Breast epithelium (tissue), 4 donors: ENCODE results near the gene KCNJ12. TPM values are rescaled to one million over a fixed set of nuclear protein-coding genes. Genes with fewer than 3 reads are reported as not detected.

Source experiments
- DNase-seq, 2 donors: peaks; one replicate each; pipeline ENCODE4 v3.0.0-alpha.2; 2019; ENCODE audit warnings: low spot score in 2 of 2
- H3K27ac ChIP-seq, 2 donors: fragments of 200-600 bp; sonication (generic) in 1 of 2; one replicate each; pipeline ENCODE4 v1.5.1; 2016 to 2019; ENCODE audit warnings: mild to moderate bottlenecking in 1 of 2
- H3K27me3 ChIP-seq, 2 donors: fragments of 200-600 bp; sonication (generic) in 1 of 2; one replicate each; pipeline versions ENCODE4 v1.5.1 to v1.6.0; 2017 to 2019; ENCODE audit warnings: control low read depth in 1 of 2, mild to moderate bottlenecking in 1 of 2
- H3K36me3 ChIP-seq: fragments of 200-600 bp; one replicate; pipeline ENCODE4 v1.5.1; 2019
- H3K4me1 ChIP-seq, 2 donors: fragments of 200-600 bp; sonication (generic); one replicate each; pipeline ENCODE4 v1.5.1; 2016 to 2019; ENCODE audit warnings: control low read depth in 1 of 2
- H3K4me3 ChIP-seq, 3 donors: fragments of 200-600 bp; sonication (generic); 1 replicate in 2 of 3; 2 replicates in 1 of 3; pipeline ENCODE4 v1.5.1; 2016 to 2019; ENCODE audit warnings: mild to moderate bottlenecking in 3 of 3, moderate library complexity in 2 of 3
- H3K9me3 ChIP-seq, 2 donors: fragments of 200-600 bp; sonication (generic) in 1 of 2; one replicate each; pipeline ENCODE4 v1.5.1; 2016 to 2019; ENCODE audit warnings: control low read depth in 1 of 2
- POLR2A ChIP-seq: fragments of 450-650 bp; IDR thresholded peaks from one replicate; pipeline ENCODE4 v1.6.1; 2016; ENCODE audit warnings: antibody characterized with exemption, mild to moderate bottlenecking, moderate library complexity
- POLR2AphosphoS5 ChIP-seq, 3 donors: sonication (generic); formaldehyde crosslinking; IDR thresholded peaks; one replicate each; pipeline ENCODE4 v1.6.1; 2017; ENCODE audit warnings: antibody characterized with exemption in 3 of 3
- intact Hi-C: fragments of 100-400 bp; cut with DNase I; formaldehyde crosslinking; loops from one replicate; pipeline ENCODE4 v1.15.1; 2023; ENCODE audit warnings: low total_unique reads
- total RNA-seq, 3 donors: library from RNA; depleted of rRNA; stranded (reverse); fragments of >200 nt; gene quantifications; one replicate each; pipeline ENCODE4 v1.1.0, GENCODE V29; 2016
- TF ChIP-seq, protein P1 (sequence below), 3 donors: fragments of 450-650 bp; IDR thresholded peaks; one replicate each; pipeline ENCODE4 v1.5.1; 2016 to 2017; ENCODE audit warnings: antibody characterized with exemption in 3 of 3, mild to moderate bottlenecking in 3 of 3, moderate library complexity in 3 of 3

KCNJ12 gene
- total RNA-seq, 3 donors from 2014 or later: 0.73 to 1.4 (median 0.98) TPM

DNA sequence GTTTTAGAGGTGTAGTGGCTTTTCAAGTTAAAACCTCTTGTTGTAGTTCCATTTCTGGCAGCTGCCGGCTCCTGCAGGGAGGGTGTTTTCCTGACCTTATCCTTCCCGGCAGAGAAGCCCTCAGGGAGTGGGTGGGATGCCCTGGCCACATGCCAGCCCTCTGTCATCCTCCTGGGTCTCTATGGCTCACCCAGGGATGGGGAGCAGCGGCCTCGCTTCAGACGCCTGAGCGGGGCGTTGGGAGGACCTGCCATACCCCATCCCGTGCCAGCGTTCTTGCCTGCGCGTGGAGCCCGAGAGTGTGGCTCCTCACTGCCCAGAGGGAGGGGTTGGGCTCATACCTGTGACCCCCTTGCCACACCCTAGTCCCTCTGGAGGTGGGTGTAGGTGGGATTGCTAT lies 11.9 kb downstream of the KCNJ12 start:
- Histone ChIP-seq H3K36me3 (no peaks in the 10 kb centered on the region), H3K27ac (no peak overlapping the region), H3K27me3 (no peaks in the 10 kb centered on the region), H3K4me3 (no peak overlapping the region), H3K9me3 (no peaks in the 10 kb centered on the region), H3K4me1 (no peaks in the 10 kb centered on the region)
- intact Hi-C loops: no loop called here
- TF ChIP-seq POLR2A: no peak
- TF ChIP-seq, protein P1, sequence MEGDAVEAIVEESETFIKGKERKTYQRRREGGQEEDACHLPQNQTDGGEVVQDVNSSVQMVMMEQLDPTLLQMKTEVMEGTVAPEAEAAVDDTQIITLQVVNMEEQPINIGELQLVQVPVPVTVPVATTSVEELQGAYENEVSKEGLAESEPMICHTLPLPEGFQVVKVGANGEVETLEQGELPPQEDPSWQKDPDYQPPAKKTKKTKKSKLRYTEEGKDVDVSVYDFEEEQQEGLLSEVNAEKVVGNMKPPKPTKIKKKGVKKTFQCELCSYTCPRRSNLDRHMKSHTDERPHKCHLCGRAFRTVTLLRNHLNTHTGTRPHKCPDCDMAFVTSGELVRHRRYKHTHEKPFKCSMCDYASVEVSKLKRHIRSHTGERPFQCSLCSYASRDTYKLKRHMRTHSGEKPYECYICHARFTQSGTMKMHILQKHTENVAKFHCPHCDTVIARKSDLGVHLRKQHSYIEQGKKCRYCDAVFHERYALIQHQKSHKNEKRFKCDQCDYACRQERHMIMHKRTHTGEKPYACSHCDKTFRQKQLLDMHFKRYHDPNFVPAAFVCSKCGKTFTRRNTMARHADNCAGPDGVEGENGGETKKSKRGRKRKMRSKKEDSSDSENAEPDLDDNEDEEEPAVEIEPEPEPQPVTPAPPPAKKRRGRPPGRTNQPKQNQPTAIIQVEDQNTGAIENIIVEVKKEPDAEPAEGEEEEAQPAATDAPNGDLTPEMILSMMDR (IDR thresholded peaks at IDR 0.05): no peak
- no peak for TF ChIP-seq POLR2AphosphoS5 (IDR thresholded peaks at IDR 0.05)
- DNase-seq: no peak

DNA sequence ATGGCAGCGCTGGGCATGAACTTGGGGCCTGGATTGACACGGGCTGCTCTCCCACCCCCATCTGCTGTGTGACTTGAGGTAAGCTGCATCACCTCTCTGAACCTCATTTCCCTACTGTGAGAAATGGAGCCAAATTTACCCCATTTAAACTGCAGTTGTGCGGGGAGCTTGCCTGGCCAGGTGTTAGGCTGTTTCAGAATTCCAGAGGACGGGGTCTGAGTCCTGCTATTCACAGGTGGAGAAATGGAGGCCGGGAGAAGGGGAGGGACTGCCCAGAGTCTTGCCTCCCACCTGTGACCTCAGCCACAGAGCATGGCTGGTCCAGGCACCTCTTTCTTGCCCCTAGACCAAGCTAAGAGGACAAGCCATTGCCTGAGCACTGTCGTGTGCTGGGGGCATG lies 12.8 kb downstream of the KCNJ12 start:
- no peak for DNase-seq
- H3K4me1 ChIP-seq: no peaks in the 10 kb centered on the region
- no peak overlapping the region for H3K4me3 ChIP-seq
- no peaks in the 10 kb centered on the region for H3K27me3 ChIP-seq
- H3K9me3 ChIP-seq: no peaks in the 10 kb centered on the region
- no peaks in the 10 kb centered on the region for H3K36me3 ChIP-seq
- intact Hi-C loops: no loop called here
- no peak overlapping the region for H3K27ac ChIP-seq
- TF ChIP-seq, protein P1 (IDR thresholded peaks at IDR 0.05): no peak
- no peak for TF ChIP-seq POLR2AphosphoS5 (IDR thresholded peaks at IDR 0.05)
- no peak for TF ChIP-seq POLR2A

DNA sequence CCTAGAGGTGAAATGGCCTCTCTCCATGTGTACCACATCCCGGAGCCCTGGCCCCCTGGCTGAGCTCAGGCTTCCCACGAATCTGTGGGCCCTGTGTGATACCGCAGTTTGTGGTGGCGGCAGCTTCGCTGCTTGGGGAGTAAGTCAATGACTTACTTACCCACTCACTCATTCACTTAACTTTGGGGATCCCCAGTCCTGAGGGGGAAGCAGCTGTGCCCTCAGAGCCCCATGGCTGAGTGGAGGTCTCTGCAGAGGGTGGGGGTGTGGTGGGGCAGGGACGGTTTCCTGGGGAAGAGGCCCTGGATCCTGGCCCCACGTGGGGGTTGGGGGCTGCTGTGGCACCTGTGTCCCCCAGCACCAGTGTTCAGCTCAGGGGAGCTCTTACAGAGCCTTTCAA lies 13.2 kb downstream of the KCNJ12 start:
- TF ChIP-seq POLR2A (no peak), POLR2AphosphoS5 (IDR thresholded peaks at IDR 0.05) (no peak)
- TF ChIP-seq, protein P1 (IDR thresholded peaks at IDR 0.05): no peak
- Histone ChIP-seq H3K4me3 (no peak overlapping the region), H3K9me3 (no peaks in the 10 kb centered on the region), H3K27me3 (no peaks in the 10 kb centered on the region), H3K27ac (no peak overlapping the region), H3K4me1 (no peaks in the 10 kb centered on the region), H3K36me3 (no peaks in the 10 kb centered on the region)
- no peak for DNase-seq
- intact Hi-C loops: no loop called here

DNA sequence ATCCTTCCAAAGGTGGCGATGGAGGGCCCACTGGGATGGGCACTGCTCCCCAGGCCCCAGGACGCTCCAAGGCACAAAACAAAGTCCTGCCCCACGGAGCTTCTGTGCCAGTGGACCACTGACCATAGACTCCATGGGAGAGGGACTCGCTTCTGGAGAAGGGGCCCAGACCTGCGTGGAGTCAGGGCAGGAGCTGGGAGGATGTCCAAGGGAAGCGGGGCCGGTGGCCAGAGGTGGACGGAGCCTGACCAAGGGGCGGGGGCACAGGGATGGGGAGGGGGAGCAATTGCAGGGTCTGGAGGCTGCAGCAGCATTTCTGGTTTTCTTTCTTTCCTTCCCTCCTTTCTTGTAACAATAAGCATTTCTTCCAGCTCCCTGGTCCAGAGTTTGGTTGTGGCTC lies 14.1 kb downstream of the KCNJ12 start:
- no peak for DNase-seq
- TF ChIP-seq, protein P1 (IDR thresholded peaks at IDR 0.05): no peak
- TF ChIP-seq POLR2A (no peak), POLR2AphosphoS5 (IDR thresholded peaks at IDR 0.05) (no peak)
- Histone ChIP-seq H3K27ac (no peak overlapping the region), H3K9me3 (no peaks in the 10 kb centered on the region), H3K4me1 (no peaks in the 10 kb centered on the region), H3K4me3 (no peak overlapping the region), H3K36me3 (no peaks in the 10 kb centered on the region), H3K27me3 (no peaks in the 10 kb centered on the region)
- intact Hi-C loops: no loop called here

DNA sequence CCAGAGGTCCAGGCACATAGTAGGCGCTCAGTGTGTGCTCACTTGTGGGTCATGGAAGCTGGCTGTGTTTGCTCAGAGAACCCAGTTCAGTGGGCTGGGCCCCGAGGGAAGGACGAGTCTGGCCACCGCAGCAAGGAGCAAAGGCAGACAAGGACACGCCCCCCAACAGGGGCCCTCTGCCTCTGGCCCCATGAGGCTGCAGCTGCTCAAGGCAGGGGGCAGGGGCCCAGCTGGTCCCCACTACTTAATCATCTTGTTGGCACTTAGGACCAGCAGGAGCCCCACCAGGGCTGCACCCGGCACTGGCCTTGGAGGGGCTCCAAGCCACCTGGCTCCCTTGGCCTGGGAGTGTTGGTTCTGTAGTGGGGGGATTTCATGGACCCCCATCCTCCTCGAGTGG lies 16.1 kb downstream of the KCNJ12 start:
- H3K27me3 ChIP-seq: no peaks in the 10 kb centered on the region
- DNase-seq: no peak
- no peaks in the 10 kb centered on the region for H3K4me1 ChIP-seq
- H3K4me3 ChIP-seq: no peak overlapping the region
- intact Hi-C loops: no loop called here
- no peaks in the 10 kb centered on the region for H3K9me3 ChIP-seq
- TF ChIP-seq POLR2AphosphoS5 (IDR thresholded peaks at IDR 0.05) (no peak), POLR2A (no peak)
- TF ChIP-seq, protein P1 (IDR thresholded peaks at IDR 0.05): no peak
- no peak overlapping the region for H3K27ac ChIP-seq
- no peaks in the 10 kb centered on the region for H3K36me3 ChIP-seq
